Measurements from ENCODE around the gene BMP8B.

BMP8B gene

GRCh38 chr1:39717809-39718208, 70.9 kb downstream of the BMP8B start:
- no peak for DNase-seq

- DNase-seq = no peak
These were observed 75.1 kb downstream of the BMP8B start for GRCh38 chr1:39713557-39713956.

- no peak for DNase-seq
These were observed 76.7 kb downstream of the BMP8B start for GRCh38 chr1:39711966-39712340.

GRCh38 chr1:39711104-39711965, 77.3 kb downstream of the BMP8B start:
- DNase-seq = no peak

GRCh38 chr1:39707506-39707905, 81.2 kb downstream of the BMP8B start:
- DNase-seq = no peak
